D721Med (cell line): Measurements from ENCODE around the gene MRPL33.

Experiments used
- DNase-seq: peaks from one replicate; pipeline ENCODE4 v3.0.0; 2011; ENCODE audit warnings: low spot score; ENCODE audit not compliant: insufficient read length
- FAIRE-seq: peaks from 2 replicates; lab custom pipeline; 2011; peaks lifted over from hg19 to GRCh38; lab: Jason Lieb, UNC
- TF ChIP-seq, protein P1 (sequence below): IDR thresholded peaks from 2 replicates; pipeline ENCODE4 v1.5.1; 2012; ENCODE audit warnings: mild to moderate bottlenecking, control low read depth; ENCODE audit not compliant: insufficient read depth; ENCODE audit errors: missing control alignments

The MRPL33 gene

DNA sequence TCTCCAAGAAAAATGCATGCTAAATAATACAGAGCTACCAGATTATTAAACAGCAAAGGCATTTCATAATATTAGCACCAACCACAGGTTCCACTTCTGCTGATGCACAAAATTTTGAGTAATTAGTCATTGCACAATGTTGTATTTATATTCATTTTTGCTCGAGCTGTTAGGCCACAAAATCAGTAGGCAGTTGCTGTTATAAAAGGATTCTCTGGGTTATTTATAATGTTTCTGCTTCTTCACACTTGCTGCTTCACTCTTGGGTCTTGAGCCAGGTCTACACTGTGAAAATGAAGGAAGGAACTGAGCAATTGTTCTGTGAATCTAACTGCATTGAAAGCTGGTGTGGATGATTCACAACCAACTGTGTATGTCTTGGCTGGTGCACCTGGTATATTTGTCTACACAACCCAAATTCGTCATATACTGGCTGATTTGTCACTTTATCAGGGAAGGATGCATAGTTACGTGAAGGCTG lies 38.3 kb downstream of the MRPL33 start:
- TF ChIP-seq, protein P1, sequence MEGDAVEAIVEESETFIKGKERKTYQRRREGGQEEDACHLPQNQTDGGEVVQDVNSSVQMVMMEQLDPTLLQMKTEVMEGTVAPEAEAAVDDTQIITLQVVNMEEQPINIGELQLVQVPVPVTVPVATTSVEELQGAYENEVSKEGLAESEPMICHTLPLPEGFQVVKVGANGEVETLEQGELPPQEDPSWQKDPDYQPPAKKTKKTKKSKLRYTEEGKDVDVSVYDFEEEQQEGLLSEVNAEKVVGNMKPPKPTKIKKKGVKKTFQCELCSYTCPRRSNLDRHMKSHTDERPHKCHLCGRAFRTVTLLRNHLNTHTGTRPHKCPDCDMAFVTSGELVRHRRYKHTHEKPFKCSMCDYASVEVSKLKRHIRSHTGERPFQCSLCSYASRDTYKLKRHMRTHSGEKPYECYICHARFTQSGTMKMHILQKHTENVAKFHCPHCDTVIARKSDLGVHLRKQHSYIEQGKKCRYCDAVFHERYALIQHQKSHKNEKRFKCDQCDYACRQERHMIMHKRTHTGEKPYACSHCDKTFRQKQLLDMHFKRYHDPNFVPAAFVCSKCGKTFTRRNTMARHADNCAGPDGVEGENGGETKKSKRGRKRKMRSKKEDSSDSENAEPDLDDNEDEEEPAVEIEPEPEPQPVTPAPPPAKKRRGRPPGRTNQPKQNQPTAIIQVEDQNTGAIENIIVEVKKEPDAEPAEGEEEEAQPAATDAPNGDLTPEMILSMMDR, result no peak
- FAIRE-seq (no peak), DNase-seq (no peak)

DNA sequence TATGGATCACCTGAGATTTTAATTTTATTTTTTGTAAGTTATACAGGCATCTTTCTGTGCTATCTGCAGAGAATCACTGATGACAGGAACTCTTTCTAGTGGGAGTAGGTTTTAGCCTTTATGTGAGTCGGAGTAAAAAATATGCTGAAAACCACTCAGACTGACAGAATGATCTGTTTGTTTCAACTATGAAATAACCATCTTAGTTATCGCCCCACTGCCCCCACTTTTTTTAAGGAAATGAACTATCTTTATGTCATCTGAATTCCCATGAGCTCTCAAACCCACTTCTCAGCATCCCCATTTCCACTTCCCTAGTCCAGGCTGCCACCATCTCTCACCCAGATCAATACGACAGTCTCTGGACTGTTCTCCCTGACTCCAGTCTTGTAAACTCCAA lies 38.9 kb downstream of the MRPL33 start:
- DNase-seq (no peak), FAIRE-seq (no peak)
- TF ChIP-seq, protein P1, result no peak

DNA sequence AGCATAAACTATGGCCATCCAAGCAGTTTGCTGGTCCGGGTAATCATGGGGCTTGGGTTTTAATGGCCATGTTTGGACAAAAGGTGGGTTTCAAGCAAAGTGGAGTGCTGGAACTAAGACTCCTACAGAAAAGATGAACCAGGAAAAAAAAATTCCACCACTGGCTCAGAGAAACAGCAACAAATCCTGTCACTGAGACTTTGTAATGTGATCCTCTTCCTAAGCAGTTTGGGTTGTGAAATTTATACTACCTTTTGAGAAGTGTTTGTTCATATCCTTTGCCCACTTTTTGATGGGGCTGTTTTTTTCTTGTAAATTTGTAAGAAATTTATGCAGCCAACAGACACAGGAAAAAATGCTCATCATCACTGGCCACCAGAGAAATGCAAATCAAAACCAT lies 40.2 kb downstream of the MRPL33 start:
- TF ChIP-seq, protein P1, result no peak
- DNase-seq, result no peak

DNA sequence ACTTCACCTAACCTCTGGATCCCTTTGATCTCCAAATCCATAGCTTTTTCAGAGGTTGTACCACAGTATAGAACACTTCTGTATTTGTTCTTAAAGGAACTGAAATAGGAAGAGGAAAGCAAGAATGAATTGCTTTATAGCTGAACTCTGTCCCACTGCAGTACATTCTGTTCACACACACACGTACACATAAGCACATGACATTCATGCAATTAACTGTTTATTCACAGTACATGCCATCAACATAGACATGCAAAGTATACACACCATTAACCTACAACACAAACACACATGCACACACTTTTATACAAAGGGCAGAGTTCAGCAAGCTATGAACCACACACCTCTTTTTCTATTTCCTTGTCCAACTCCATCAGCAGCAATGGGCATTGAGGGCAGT lies 43.2 kb downstream of the MRPL33 start:
- no peak for DNase-seq
- FAIRE-seq, result no peak
- TF ChIP-seq, protein P1, result no peak

More for the DNA sequence above, 40.2 kb downstream of the MRPL33 start:
- no peak for FAIRE-seq

DNA sequence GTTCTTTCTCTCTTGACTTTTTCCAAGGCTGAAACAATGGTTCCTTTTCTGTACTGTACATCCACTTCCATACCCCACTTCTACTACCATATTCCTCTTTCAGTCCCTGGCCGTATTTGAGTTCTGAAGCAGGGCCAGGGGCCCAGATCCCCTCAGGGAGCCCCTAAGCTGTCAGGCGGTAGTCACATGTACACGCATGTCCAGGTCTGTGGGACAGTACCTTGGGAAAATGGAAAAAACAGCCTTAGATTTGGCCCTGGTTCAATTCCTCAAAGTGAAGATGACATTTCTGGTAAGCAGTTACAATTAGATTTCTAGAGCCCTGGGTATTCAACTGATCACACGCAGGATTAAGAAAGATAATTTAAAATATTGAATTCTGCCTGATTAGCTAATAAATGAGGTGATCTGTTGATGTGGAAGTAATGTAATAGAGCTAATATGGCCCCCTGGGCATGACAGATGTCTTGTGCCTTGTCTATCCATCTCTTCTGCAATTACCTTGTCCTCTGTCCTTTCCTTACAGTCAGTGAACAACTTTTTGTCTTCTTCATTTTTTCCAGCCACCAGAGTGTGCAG lies 44.4 kb downstream of the MRPL33 start:
- no peak for FAIRE-seq
- TF ChIP-seq, protein P1, result no peak
- no peak for DNase-seq

DNA sequence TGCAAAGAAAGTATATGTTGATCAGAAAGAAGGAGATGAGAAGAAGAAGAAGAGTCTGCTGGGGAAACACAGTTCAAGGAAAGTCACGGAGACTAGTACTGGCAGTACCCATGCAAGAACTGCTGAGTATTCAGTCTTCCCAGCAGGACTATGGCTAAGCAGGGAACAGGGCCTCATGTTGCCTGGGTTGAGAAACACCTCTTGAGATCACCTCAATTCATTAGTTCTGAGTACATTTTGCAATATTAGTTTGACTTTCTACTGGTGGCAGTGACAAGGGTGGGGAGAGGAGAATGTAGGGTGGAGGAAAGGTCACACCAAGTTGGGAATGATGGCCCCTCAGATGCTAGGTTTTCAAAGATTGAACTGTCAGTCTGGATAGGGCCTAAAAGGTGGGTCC lies 50.5 kb downstream of the MRPL33 start:
- FAIRE-seq, result no peak
- DNase-seq, result no peak
- TF ChIP-seq, protein P1, result no peak

DNA sequence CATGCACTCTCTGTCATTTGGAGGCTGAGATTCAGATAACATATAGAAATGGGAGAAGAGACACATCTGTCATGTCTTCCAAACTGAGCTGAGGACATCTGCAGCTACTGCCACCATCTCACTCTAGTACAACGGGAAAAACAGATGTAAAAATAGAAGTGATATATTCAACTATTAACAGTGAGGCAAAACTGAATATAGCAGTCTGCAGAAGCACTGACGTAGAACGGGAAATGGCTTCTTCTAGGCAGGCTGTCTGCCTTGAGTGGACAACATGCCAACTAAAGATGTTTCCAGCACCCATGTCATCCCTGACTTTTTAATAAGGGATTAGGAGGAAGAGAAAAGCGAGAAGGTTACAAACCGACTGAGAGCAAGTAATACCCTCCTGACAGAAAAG lies 51.6 kb downstream of the MRPL33 start:
- no peak for DNase-seq
- no peak for FAIRE-seq
- TF ChIP-seq, protein P1, result no peak
